Fibroblast of the conjunctiva (primary cell): ENCODE data around the gene DOK7.

ENCODE experiments used
- DNase-seq: peaks from one replicate; pipeline ENCODE4 v3.0.0-alpha.2; 2010; ENCODE audit warnings: low read depth

Gene DOK7

GRCh38 chr4:3462790-3463415 lies at the start of gene DOK7:
Gene DOK7 (plus strand): TSS chr4:3463306. CDS start chr4:3463376, 70 bp downstream.
- DNase-seq: no peak

- no peak for DNase-seq
Measured at GRCh38 chr4:3413675-3414420, 49.3 kb upstream of the DOK7 start.

- DNase-seq: no peak
Measured at GRCh38 chr4:3414421-3415279, 48.5 kb upstream of the DOK7 start.

- no peak for DNase-seq
Measured at GRCh38 chr4:3415471-3416141, 47.5 kb upstream of the DOK7 start.

- DNase-seq: no peak
Measured at GRCh38 chr4:3416270-3416669, 46.8 kb upstream of the DOK7 start.

- DNase-seq: no peak
Measured at GRCh38 chr4:3416821-3417221, 46.3 kb upstream of the DOK7 start.

- no peak for DNase-seq
Measured at GRCh38 chr4:3417448-3417847, 45.7 kb upstream of the DOK7 start.

GRCh38 chr4:3418029-3418762 lies 44.9 kb upstream of the DOK7 start:
- DNase-seq: no peak

- DNase-seq: no peak
Measured at GRCh38 chr4:3419836-3420605, 43.1 kb upstream of the DOK7 start.

GRCh38 chr4:3420606-3420955 lies 42.5 kb upstream of the DOK7 start:
- no peak for DNase-seq

- no peak for DNase-seq
Measured at GRCh38 chr4:3420956-3421355, 42.1 kb upstream of the DOK7 start.

- DNase-seq: no peak
Measured at GRCh38 chr4:3421470-3421869, 41.6 kb upstream of the DOK7 start.

GRCh38 chr4:3422241-3422801 lies 40.8 kb upstream of the DOK7 start:
- DNase-seq: no peak

- DNase-seq: no peak
Measured at GRCh38 chr4:3422808-3423297, 40.3 kb upstream of the DOK7 start.

GRCh38 chr4:3423406-3423805 lies 39.7 kb upstream of the DOK7 start:
- no peak for DNase-seq

- DNase-seq: no peak
Measured at GRCh38 chr4:3423952-3424351, 39.2 kb upstream of the DOK7 start.

GRCh38 chr4:3424522-3425095 lies 38.5 kb upstream of the DOK7 start:
- DNase-seq: no peak

- DNase-seq: no peak
Measured at GRCh38 chr4:3426465-3427133, 36.5 kb upstream of the DOK7 start.

- DNase-seq: no peak
Measured at GRCh38 chr4:3427134-3427476, 36.0 kb upstream of the DOK7 start.
